Measurements from ENCODE around the gene CLCN4. TPM values are rescaled to one million over a fixed set of nuclear protein-coding genes. Genes with fewer than 3 reads are reported as not detected.
A peak's percentile ranks its signal among the peaks of the same experiment; 100 is the strongest.

CLCN4 gene
- total and polyA plus RNA-seq, 10 of the 15 experiments (the other 5 are each of a cell fraction or from before 2014, with no cell fraction given), result 0.90 to 6.9 (median 2.9) TPM

GRCh38 chrX:10109695-10110094 lies 47.1 kb upstream of the CLCN4 start:
- no peak for DNase-seq (ENCODE audit: low read depth, low spot score)
- ChIA-PET RAD21 (ENCODE audit: unreplicated experiment) (interaction anchor here (2.7 to 13.2 kb wide), 5 partner anchors 13 to 112 kb away, joined by 8 to 424 read pairs (median 89); no protein-coding TSS in a partner anchor), POLR2A (no interaction called here), SMC1A (ENCODE audit: uncharacterized antibody, unreplicated experiment) (interaction anchor here (1.0 to 16.7 kb wide), 6 partner anchors 9 to 111 kb away, joined by 3 to 206 read pairs (median 43); no protein-coding TSS in a partner anchor), CTCF (interaction anchor here (0.7 to 6.2 kb wide), 6 partner anchors 8 to 112 kb away, joined by 3 to 55 read pairs (median 4); no protein-coding TSS in a partner anchor)
- no TSS peak for BruUV-seq (replicated peaks)
- Histone ChIP-seq H3K36me3 (ENCODE audit: control insufficient read depth in 2 of 2, insufficient read depth in 2 of 2, low read length in 1 of 2) (no peaks in the 10 kb centered on the region; a peak in 2 of 4 replicates), H2AFZ (ENCODE audit: control insufficient read depth, low read depth, low read length) (no peak overlapping the region), H3K9me3 (replicated peaks; ENCODE audit: control insufficient read depth, insufficient read depth, low read length) (no peaks in the 10 kb centered on the region), H3K4me2 (ENCODE audit: control insufficient read depth, insufficient read depth) (peak overlapping the region; percentile 28; the same call in 1 of the 2 replicates), H4K20me1 (ENCODE audit: control insufficient read depth, insufficient read depth) (no peaks in the 10 kb centered on the region), H3K79me2 (ENCODE audit: control insufficient read depth, insufficient read depth, low read length) (no peaks in the 10 kb centered on the region; the same call in 1 of the 2 replicates), H3K9ac (ENCODE audit: control insufficient read depth, insufficient read depth, low read length) (no peak overlapping the region; the same call in 1 of the 2 replicates), H3K4me1 (ENCODE audit: control insufficient read depth, insufficient read depth, low read length) (peaks cover 47% of the 10 kb centered on the region), H3K4me3 (no peak overlapping the region), H3K27ac (ENCODE audit: control insufficient read depth, insufficient read depth) (peak overlapping the region; percentile 87), H3K27me3 (replicated peaks in 1 of 2; ENCODE audit: control insufficient read depth in 2 of 2, insufficient read depth in 2 of 2, low read length in 1 of 2) (no peaks in the 10 kb centered on the region; a peak in 1 of 4 replicates)
- whole genome bisulfite sequencing (ENCODE audit: insufficient coverage, insufficient replicate concordance, low lambda C conversion rate, missing lambda C conversion rate), result 74% methylated on average over 27 of the region's 27 CpGs
- TF ChIP-seq PML (IDR thresholded peaks at IDR 0.05; ENCODE audit: low read length) (no peak), POU2F2 (IDR thresholded peaks at IDR 0.05; ENCODE audit: borderline replicate concordance, low read depth, low read length) (no peak)
- in situ Hi-C loops (cut with MboI), result loop anchor here (25.0 kb wide), 1 partner anchor 1297 kb away; the partner anchor contains the start of gene FAM9A
- FAIRE-seq, result no peak
- no peak for ATAC-seq
- intact Hi-C loops (cut with micrococcal nuclease; ENCODE audit: unreplicated experiment), result loop anchor here (10.0 kb wide), 1 partner anchor 45 kb away; no protein-coding TSS in a partner anchor

DNA sequence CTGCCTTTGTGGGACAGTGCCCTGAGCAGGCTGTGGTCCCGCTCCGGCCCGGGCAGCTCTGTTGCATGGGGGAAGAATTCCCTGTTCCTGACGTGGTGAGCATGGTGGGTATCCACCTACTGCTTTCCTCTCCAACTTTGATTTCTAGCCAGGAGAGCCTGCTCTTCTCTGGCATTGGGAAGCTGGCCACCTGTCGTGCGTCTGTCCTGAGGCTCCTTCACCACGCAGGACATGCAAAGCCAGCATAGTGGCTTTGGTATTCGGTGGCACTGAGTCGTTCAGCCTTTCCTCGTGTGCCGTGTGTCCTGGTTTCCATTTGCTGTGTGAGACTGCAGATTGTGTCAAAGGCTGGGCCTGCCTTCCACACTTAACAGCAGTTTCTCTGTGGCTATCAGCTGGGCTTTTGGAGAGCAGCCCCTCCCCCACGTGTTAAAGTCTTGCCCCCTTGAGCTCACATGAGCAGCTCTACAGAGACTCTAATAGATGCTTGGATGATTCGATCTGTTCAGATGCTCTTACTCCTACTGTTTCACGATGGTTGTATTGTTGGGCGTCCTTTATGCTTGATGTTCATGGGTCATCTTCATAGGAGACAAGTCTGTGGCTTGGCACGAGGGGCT lies 46.3 kb upstream of the CLCN4 start:
- ChIA-PET RAD21 (ENCODE audit: unreplicated experiment) (interaction anchor here (0.6 to 13.2 kb wide), 13 partner anchors 8 to 113 kb away, joined by 3 to 424 read pairs (median 8); no protein-coding TSS in a partner anchor), CTCF (interaction anchor here (0.8 to 6.2 kb wide), 8 partner anchors 9 to 113 kb away, joined by 3 to 56 read pairs (median 16); no protein-coding TSS in a partner anchor), POLR2A (interaction anchor here (0.9 to 3.5 kb wide), 8 partner anchors 11 to 113 kb away, joined by 3 to 23 read pairs (median 7); no protein-coding TSS in a partner anchor), SMC1A (ENCODE audit: uncharacterized antibody, unreplicated experiment) (interaction anchor here (0.7 to 16.7 kb wide), 14 partner anchors 8 to 115 kb away, joined by 3 to 206 read pairs (median 6); no protein-coding TSS in a partner anchor)
- FAIRE-seq (no peak), ATAC-seq (peak; percentile 7), DNase-seq (ENCODE audit: low read depth, low spot score) (no peak)
- peak overlapping the region; percentile 18; the same call in 1 of the 2 replicates for H3K4me3 ChIP-seq
- H3K4me2 ChIP-seq (ENCODE audit: control insufficient read depth, insufficient read depth), result peak overlapping the region; percentile 28
- peak overlapping the region; percentile 47 for H3K9ac ChIP-seq (ENCODE audit: control insufficient read depth, insufficient read depth, low read length)
- H3K4me1 ChIP-seq (ENCODE audit: control insufficient read depth, insufficient read depth, low read length), result peaks cover 47% of the 10 kb centered on the region
- intact Hi-C loops (cut with micrococcal nuclease; ENCODE audit: unreplicated experiment) (loop anchor here (10.0 kb wide), 1 partner anchor 46 kb away; no protein-coding TSS in a partner anchor), in situ Hi-C loops (cut with MboI) (loop anchor here (25.0 kb wide), 1 partner anchor 1298 kb away; the partner anchor contains the start of gene FAM9A)
- H4K20me1 ChIP-seq (ENCODE audit: control insufficient read depth, insufficient read depth), result no peaks in the 10 kb centered on the region
- no peak overlapping the region for H2AFZ ChIP-seq (ENCODE audit: control insufficient read depth, low read depth, low read length)
- BruUV-seq (replicated peaks), result TSS peak; percentile 90
- WGBS (ENCODE audit: insufficient coverage, insufficient replicate concordance, low lambda C conversion rate, missing lambda C conversion rate), result 33% methylated on average over 16 of the region's 16 CpGs
- peak overlapping the region; percentile 87 for H3K27ac ChIP-seq (ENCODE audit: control insufficient read depth, insufficient read depth)
- no peaks in the 10 kb centered on the region; a peak in 2 of 4 replicates for H3K36me3 ChIP-seq (ENCODE audit: control insufficient read depth in 2 of 2, insufficient read depth in 2 of 2, low read length in 1 of 2)
- H3K27me3 ChIP-seq (replicated peaks in 1 of 2; ENCODE audit: control insufficient read depth in 2 of 2, insufficient read depth in 2 of 2, low read length in 1 of 2), result no peaks in the 10 kb centered on the region; a peak in 1 of 4 replicates
- H3K9me3 ChIP-seq (replicated peaks; ENCODE audit: control insufficient read depth, insufficient read depth, low read length), result no peaks in the 10 kb centered on the region
- 0 out of 2 replicates have a peak, but pooled peaks have one; percentile 19 for TF ChIP-seq POLR2AphosphoS5 (IDR thresholded peaks at IDR 0.05; ENCODE audit: low read length)
- no peak for TF ChIP-seq HDGF (IDR thresholded peaks at IDR 0.05)
- TF ChIP-seq NFYB (IDR thresholded peaks at IDR 0.05; ENCODE audit: insufficient read depth, low read depth, low read length), result no peak
- TF ChIP-seq CREM (IDR thresholded peaks at IDR 0.05; ENCODE audit: low read depth), result 0 out of 2 replicates have a peak, but pooled peaks have one; percentile 6
- 0 out of 2 replicates have a peak, but pooled peaks have one; percentile 7 for TF ChIP-seq CHD2 (IDR thresholded peaks at IDR 0.05; ENCODE audit: borderline replicate concordance, low read depth, low read length)
- 0 out of 2 replicates have a peak, but pooled peaks have one; percentile 10 for TF ChIP-seq RCOR1 (conservative IDR thresholded peaks at IDR 0.05; ENCODE audit: low read depth, low read length)
- TF ChIP-seq TCF7 (IDR thresholded peaks at IDR 0.05; ENCODE audit: borderline replicate concordance), result no peak
- no peak; the same call in 1 of the 2 replicates for TF ChIP-seq POLR2A (IDR thresholded peaks at IDR 0.05; ENCODE audit: low read depth, low read length)
- TF ChIP-seq CBX3 (IDR thresholded peaks at IDR 0.05; ENCODE audit: borderline replicate concordance, low read depth), result no peak
- 0 out of 2 replicates have a peak, but pooled peaks have one; percentile 27 for TF ChIP-seq TAF1 (IDR thresholded peaks at IDR 0.05; ENCODE audit: borderline replicate concordance, low read depth, low read length)
- H3K79me2 ChIP-seq (ENCODE audit: control insufficient read depth, insufficient read depth, low read length), result no peaks in the 10 kb centered on the region; the same call in 1 of the 2 replicates

Data from GM12878 (cell line).